ENCODE measurements around the gene FRS3.

- TF ChIP-seq CTCF (IDR thresholded peaks at IDR 0.05): no peak
- no peak for TF ChIP-seq POLR2AphosphoS5 (IDR thresholded peaks at IDR 0.05; ENCODE audit: low read depth, low read length)
- TF ChIP-seq REST (IDR thresholded peaks at IDR 0.05; ENCODE audit: insufficient read depth in 1 of 2, low read depth in 2 of 2, low read length in 1 of 2): no peak
Observed at GRCh38 chr6:41759905-41760579, 19.7 kb downstream of the FRS3 start.
